GM19035 (cell line): Measurements from ENCODE around the gene GPR132.
"Not testable (repeated sequence)": the region's sequence is repeated elsewhere in the genome, so short reads cannot be mapped to it uniquely, and the experiment has no call there.

ENCODE experiments used
- ATAC-seq: cut with Tn5 transposase; IDR thresholded peaks from one replicate; pipeline ENCODE4 v1.9.1; 2021; ENCODE audit not compliant: unreplicated experiment

GPR132 gene

GRCh38 chr14:105065280-105066228, at the start of gene GPR132:
TSS of gene GPR132 (minus strand) at chr14:105065430. CDS start at chr14:105055420, 10,010 bp downstream.
- ATAC-seq = peak; percentile 47

- ATAC-seq = not testable (repeated sequence)
These were observed 44.0 kb upstream of the GPR132 start for GRCh38 chr14:105109243-105109642.

DNA sequence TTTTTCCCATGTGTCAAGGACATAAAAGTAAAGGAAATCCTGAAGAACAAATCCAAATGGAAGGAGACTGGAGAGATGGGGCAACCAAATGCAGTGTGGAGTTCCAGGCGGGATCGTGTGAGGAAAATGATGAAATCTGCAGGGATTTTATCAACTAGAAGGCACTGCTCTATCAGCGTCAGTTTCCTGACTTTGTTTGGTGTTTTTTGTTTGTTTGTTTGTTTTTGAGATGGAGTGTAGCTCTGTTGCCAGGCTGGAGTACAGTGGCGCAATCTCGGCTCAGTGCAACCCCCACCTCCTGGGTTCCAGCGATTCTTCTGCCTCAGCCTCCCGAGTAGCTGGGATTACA, 43.3 kb upstream of the GPR132 start:
- no peak for ATAC-seq

- no peak for ATAC-seq
These were observed 42.7 kb upstream of the GPR132 start for GRCh38 chr14:105107781-105108515.

- ATAC-seq = no peak
These were observed 42.1 kb upstream of the GPR132 start for GRCh38 chr14:105107351-105107750.

DNA sequence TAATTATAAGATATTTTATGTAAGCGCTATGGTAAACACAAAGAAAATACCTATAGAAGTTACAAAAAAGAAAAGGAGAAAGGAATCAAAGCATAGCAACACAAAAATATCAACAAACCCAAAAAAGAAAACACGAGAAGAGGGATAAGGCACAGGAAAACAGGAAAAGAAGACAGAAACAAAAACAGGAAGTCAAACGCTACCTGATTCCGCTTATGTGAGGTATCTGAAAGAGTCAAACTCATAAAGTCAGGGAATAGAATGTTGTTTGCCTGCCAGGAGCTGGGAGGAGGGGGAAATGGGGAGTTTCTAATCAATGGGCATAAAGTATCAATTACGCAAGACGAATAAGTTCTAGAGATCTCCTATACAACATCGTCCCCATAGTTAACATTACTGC, 39.9 kb upstream of the GPR132 start:
- no peak for ATAC-seq

- ATAC-seq = no peak
These were observed 37.7 kb upstream of the GPR132 start for GRCh38 chr14:105102893-105103292.

GRCh38 chr14:105102361-105102870, 37.2 kb upstream of the GPR132 start:
- no peak for ATAC-seq

DNA sequence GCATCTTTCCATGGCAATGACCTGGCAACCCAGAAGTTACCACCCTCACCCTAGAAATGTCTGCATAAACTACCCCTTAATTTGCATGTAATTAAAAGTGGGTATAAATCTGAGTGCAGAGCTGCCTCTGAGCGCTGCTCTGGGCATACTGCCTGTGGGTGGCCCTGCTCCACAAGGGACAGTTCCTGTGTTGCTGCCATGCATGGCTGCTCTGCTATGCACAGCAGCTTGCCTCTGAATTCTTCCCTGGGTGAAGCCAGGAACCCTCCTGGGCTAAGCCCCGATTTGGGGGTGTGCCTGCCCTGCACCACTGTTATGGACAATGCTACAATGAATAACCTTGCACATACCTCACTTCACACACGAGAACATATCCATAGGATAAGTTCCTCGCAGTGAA, 35.7 kb upstream of the GPR132 start:
- no peak for ATAC-seq

- no peak for ATAC-seq
These were observed 34.5 kb upstream of the GPR132 start for GRCh38 chr14:105099778-105100177.

GRCh38 chr14:105098316-105098715, 33.1 kb upstream of the GPR132 start:
- no peak for ATAC-seq

DNA sequence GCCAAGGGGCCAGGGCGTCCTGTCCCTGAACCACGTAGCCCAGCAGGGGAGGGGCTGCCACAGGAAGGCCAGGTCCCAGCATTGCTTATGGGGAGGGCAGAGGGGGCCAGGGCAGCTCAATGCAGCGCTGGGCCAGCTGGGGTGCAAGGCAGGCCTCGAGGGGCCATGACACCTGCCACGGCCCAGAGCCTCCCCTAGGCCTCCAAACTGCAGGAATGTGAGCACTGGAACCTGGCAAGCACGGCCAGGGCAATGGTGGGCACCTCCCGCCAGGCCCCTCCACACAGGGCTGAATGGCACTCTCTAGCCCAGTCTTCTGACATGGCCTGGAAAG, 32.5 kb upstream of the GPR132 start:
- ATAC-seq = no peak

- ATAC-seq = no peak
These were observed 31.1 kb upstream of the GPR132 start for GRCh38 chr14:105096206-105096875.

- no peak for ATAC-seq
These were observed 30.1 kb upstream of the GPR132 start for GRCh38 chr14:105095236-105095805.

GRCh38 chr14:105094193-105094907, 29.1 kb upstream of the GPR132 start:
- no peak for ATAC-seq

DNA sequence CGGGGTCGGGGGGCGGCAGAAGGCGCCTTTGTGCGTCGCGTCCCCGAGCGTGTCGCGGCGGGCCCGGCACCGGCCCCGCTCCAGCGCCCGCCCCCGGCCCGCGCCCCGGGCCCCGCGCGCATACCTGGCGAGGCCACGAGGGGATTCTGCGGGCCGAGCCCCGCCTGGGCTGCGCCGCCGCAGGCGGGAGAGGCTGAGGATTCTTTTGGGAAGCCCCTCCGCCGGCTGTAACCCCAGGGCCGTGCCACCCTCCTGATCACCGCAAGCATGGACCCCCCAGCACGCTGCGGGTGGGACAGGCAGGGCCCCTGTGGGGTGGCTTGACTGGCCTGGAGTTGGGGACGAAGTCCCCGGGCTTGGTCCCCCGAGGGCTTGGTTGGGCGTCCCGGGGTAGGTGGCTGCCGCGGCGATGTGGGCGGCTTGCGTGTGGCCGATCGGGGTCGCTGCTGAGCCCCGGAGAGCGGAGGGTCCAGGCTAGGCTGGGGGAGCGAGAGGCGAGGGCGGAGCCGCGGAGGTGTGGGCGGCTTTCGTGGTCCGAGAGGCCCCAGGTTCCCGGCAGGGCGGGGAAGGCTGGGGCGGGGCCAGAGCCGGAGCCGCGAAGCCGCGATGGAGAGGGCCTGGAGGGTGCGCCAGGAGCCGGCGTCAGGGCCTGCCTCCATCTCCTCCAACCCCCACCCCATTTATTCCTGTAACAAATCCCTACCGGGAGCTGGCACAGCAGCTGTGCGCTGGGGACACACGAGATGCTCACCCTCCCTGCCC, 28.4 kb upstream of the GPR132 start:
- ATAC-seq = peak; percentile 60

DNA sequence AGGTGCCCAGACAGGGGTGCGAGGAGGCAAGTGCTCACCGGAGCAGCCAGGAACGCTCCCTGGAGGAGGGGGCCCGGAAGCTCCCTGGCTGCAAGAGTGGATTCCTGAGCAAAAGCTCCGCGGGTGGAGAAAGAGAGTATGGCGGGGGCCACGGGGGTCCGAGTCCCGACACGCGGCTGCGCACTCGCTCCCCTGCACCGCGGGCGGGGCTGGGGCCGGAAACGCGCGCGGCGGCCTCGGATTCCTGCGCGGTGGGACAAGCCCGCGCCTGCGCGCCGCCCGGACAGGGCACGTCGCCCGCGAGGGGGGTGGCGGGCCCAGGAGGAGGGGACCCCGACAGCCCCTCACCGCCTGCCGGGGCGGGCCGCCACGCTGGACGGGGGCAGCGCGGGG, 27.8 kb upstream of the GPR132 start:
- peak; percentile 28 for ATAC-seq

- no peak for ATAC-seq
These were observed 27.2 kb upstream of the GPR132 start for GRCh38 chr14:105092171-105093037.
